ENCODE results near the gene SLC2A1.
"Not testable (repeated sequence)": the region's sequence is repeated elsewhere in the genome, so short reads cannot be mapped to it uniquely, and the experiment has no call there.

The SLC2A1 gene

GRCh38 chr1:42927920-42928505, 30.7 kb downstream of the SLC2A1 start:
- no peak for DNase-seq

DNA sequence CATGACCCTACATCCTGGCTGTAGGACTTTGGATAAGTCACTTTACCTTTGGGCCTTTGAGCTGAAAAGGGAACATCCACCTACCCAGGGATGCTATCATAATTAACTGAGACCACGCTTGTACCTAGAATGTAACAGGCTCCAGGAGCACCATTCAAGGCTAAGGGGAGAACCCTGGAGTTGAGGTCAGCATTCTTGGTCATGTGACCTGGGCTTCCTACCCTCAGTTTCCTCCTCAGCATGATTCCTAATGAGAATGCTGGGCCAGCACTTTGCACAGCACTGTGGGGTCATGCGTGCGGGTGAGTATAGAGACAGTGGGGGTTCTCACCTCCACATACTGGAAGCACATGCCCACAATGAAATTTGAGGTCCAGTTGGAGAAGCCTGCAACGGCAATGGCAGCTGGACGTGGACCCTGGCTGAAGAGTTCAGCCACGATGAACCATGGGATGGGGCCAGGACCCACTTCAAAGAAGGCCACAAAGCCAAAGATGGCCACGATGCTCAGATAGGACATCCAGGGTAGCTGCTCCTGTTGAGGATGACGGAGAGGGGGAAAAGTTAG, 31.3 kb downstream of the SLC2A1 start:
- DNase-seq = no peak

DNA sequence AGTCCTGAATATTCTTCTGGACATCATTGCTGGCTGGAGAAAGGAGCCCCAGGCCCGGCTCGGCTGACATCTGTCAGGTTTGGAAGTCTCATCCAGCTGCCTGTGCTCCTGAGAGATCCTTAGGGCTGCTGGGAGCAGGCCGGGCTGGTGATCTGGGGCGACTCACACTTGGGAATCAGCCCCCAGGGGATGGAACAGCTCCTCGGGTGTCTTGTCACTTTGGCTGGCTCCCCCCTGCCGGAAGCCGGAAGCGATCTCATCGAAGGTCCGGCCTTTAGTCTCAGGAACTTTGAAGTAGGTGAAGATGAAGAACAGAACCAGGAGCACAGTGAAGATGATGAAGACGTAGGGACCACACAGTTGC, 31.8 kb downstream of the SLC2A1 start:
- no peak for DNase-seq

DNA sequence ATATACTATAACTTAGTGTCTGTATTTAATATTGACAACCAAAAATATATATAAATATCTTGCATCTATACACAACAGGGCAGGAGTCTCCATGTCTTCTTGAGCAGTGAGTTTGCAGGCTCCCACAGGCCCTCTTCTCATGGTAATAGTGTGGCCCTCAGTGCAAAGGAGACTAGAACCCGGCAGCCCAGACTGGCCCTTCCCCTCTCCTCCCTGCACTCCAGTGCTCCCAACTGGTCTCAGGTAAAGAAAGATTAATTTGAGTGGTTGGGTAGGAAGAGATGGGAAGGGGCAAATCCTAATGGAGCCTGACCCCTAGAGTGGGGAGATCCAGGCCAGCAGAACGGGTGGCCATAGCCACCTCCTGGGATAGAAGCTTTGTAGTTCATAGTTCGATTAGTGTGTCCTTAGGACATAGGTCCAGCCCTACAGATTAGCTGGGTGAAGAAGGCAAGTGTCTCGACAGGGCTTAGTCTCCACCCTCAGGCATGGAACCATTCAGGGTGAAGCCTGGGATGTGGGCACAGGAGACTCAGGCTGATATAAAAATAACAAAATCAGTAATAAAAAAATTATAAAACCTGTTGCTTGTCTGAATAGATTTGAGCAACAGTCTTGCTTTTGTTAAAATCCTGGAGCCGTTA, 32.3 kb downstream of the SLC2A1 start:
- DNase-seq = no peak

DNA sequence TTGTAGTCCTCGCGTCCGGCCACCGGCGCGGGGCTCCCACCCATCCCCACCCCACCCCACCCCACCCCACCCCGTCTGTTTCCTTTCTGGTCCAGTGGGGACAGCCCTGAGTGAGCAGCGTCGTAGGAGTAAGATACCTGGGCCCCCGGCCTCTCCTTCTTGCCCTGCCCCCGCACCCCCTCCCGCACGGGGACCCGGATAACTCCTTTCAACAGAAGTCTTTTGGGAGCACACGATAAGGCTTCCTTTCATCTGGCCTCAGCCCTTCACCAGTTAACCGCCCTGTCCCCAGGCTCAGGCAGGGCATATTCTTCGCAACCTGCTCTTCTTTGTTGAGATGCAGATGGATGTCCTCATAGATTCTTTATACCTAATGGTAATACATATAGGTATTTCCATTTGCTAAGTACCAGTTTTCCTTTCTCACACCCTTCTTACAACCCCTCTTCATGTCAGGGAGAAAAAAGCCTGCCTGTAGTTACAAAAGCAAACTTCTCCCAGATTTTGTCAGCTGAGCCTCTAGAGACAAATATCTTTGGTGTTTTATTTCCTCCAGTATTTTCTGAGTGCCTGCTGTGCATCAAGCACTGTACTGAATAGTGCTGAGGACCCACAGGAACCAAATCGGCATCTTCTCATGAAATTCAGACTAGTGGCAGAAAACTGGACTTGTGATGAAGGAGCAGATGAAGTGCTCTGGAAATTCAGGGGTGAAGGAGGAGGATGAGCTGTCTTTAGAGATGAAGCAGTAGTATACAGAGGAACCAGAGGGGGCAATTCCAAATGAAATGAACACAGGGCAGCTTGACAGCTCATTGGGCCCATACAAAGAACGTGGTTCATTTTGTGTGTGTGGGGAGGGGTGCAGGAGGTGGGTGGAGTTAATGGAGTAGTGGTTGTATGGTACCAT, 33.6 kb downstream of the SLC2A1 start:
- DNase-seq = no peak

DNA sequence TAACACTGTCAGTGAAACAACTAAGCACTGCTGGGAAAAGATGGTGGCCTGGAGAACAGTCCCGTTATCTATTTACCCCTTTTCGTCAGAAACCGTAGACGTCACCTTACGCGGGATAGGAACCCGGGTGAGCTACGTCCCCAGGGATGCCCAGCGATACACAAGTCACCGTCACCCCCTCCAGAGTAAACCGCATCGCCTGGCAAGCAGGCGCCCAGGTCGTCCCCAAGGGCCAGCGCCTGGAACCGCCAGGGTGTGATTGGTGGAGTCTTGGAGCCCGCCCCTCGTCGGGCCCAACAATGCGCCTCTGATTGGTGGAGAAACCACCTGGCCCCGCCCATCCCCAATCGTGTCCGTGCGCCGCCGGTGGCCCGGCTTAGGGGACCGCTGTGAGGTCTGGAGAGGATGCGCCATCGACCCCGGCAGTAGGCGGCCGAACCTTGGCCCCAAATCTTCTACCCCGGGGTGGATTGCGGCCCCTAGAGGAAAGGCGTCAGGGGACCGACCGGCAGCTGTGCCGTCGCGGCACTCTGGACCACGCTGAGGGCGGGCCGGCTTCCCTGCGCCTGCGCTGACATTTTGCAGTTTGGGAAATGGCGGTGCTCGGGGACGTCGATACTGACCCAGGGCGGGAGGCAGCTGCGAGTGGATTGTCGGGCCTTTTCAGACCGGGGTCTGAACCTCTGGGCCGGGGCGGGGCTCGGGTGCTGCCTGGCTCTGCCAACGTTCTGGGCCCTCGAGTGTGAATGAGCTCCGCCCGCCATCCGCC, 34.4 kb downstream of the SLC2A1 start:
- peak; percentile 92 for DNase-seq

GRCh38 chr1:42923367-42924081, 35.1 kb downstream of the SLC2A1 start:
- DNase-seq = no peak

DNA sequence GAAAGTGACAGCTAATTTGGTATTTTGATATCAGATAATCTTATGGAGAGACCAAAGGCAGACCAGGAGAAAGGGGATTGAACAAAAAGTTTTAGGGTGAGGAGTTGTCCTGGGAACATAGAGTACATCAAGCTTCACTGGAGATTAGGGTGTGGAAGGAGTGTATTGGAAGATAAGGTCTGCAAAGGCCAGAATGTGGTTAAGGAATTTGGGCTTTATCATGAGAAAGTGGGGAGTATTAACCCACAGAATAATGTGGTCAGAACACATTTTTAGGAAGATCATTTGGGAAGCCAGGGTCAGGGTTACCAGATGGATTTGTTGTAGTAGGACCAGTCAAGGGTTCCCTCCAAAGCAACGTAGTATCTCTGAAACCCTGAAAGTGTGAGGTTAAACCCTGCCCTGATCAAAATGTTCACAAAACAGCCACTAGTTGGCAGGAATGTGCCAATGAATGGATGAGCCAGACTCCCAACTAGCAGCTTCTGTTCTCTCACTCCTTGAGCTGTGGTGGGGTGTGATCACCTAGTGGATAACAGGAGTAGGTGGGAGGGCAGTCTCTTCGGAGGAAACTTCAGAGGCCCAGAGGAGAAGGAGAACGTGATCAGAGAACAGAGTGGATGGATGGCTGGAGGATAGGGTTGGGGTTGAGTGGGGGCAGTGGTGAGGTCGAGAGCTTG, 35.8 kb downstream of the SLC2A1 start:
- peak; percentile 70 for DNase-seq

- no peak for DNase-seq
These were observed 36.9 kb downstream of the SLC2A1 start for GRCh38 chr1:42921769-42922168.

DNA sequence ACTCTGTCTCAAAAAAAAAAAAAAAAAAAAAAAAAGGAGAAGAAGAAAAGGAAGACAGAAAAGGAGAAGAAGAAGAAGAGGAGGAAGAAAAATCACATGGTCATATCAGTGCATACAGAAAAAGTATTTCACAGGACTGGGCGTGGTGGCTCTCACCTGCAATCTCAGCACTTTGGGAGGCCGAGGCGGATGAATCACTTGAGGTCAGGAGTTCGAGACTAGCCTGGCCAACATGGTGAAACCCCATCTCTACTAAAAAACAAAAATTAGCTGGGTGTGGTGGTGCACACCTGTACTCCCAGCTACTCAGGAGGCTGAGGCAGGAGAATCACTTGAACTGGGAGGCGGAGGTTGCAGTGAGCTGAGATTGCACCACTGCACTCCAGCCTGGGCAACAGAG, 39.0 kb downstream of the SLC2A1 start:
- peak; percentile 48 for DNase-seq

GRCh38 chr1:42917241-42917495, 41.5 kb downstream of the SLC2A1 start:
- no peak for DNase-seq

DNA sequence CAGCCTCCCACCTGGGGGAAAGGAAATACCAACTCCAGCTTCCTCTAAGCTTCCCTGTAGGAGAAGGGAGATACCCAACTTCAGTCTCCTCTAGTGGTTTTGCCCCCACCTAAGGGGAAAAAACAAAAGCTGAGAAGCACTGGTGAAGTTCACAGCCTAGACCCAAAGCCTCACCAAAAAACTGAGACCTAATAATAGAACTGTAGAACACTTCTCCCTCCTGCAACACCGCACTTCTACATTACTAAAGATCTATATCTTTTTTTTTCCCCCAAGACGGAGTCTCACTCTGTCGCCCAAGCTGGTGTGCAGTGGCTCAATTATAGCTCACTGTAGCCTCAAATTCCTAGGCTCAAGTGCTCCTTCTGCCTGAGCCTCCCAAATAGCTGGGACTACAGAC, 43.2 kb downstream of the SLC2A1 start:
- no peak for DNase-seq

- DNase-seq = no peak
These were observed 44.5 kb downstream of the SLC2A1 start for GRCh38 chr1:42914092-42914627.

DNA sequence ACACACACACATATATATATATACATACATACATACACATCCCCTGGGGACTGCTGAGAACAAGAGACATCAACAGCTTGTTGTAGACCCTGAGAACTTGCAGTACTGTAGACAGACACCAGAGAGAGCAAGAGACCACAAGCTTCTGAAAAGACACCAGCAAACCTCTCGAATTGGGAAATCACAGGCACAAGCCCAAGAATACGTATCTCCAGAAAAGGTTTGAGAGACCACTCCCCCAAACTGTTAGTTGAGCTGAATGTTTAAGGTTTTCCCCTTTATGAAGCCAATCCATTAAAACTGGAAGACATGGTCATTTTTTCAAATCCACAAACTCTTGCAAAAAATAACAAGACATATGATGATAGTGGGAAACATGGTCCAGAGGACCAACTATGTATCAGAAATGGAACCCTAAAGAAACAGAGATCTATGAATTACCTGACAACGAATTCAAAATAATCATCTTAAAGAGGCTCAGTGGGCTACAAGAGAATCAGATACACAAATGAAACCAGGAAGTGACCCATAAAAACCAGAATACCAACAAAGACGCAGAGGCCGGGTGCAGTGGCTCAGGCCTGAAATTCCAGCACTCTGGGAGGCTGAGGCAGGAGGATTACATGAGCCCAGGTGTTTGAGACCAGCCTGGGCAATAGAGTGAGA, 45.1 kb downstream of the SLC2A1 start:
- peak; percentile 84 for DNase-seq

- DNase-seq = no peak
These were observed 47.7 kb downstream of the SLC2A1 start for GRCh38 chr1:42910985-42911384.

- DNase-seq = no peak
These were observed 50.6 kb downstream of the SLC2A1 start for GRCh38 chr1:42908046-42908445.

DNA sequence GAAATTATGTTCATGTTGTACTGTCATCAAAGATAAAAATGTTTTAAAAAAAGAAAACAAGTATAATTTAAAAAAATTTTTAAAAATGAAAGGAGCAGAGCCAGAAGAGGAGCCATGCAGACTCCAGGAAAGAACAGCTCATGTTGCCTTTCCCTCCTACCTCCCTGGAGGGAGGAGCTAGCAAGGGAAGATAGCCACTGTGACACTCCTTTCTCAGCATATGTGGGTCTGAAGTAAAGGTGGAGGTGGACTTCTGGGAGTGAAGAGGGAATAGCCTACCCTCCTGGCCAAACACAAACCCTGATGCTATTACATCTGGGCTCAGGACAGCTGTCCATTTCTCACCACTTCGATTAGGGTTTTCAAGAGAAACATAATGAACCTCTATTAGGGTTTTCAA, 54.2 kb downstream of the SLC2A1 start:
- DNase-seq = no peak

DNA sequence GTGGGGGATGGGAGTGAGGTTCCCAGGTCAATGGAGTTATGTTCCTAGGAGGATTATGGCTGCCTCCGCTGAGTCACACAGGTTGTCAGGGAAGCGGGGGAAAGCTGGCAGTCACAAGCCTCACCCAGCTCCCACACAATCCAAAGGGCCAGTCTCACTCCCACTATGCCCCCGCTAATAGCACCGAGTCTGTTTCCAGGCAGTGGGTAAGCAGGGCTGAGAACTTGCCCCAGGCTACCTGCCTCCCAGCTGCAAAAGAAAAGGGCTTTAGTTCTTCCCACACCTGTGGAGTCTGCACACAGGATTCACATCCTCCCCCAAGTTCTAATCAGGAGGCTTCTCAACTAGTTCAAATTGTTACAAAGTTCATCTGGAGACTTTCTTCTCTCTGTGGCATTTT, 58.7 kb downstream of the SLC2A1 start:
- not testable (repeated sequence) for DNase-seq

- no peak for DNase-seq
These were observed 67.1 kb downstream of the SLC2A1 start for GRCh38 chr1:42891465-42892138.

GRCh38 chr1:42889264-42889663, 69.4 kb downstream of the SLC2A1 start:
- DNase-seq = no peak

Data from inflammatory macrophage treated with lipopolysaccharide for 4 hours (primary cell).